Transverse colon (tissue), 4 donors: ENCODE data around the gene GARNL3. TPM values are rescaled to one million over a fixed set of nuclear protein-coding genes. Genes with fewer than 3 reads are reported as not detected.

Source experiments
- DNase-seq: peaks from one replicate; pipeline ENCODE4 v3.0.0-alpha.2; 2019
- H3K27ac ChIP-seq, 4 donors: fragments of 200-600 bp; sonication (generic); 2 replicates each; pipeline ENCODE4 v1.5.1; 2016 to 2018; ENCODE audit warnings: inconsistent platforms in 4 of 4
- H3K27me3 ChIP-seq: fragments of 200-600 bp; sonication (generic); 2 replicates; pipeline ENCODE4 v1.5.1; 2017; ENCODE audit warnings: inconsistent platforms
- H3K36me3 ChIP-seq, 4 donors: fragments of 200-600 bp; sonication (generic); 2 replicates each; pipeline ENCODE4 v1.5.1; 2017 to 2019; ENCODE audit warnings: inconsistent platforms in 4 of 4
- H3K4me1 ChIP-seq, 4 donors: fragments of 200-600 bp; sonication (generic); 2 replicates each; pipeline ENCODE4 v1.5.1; 2017 to 2020; ENCODE audit warnings: inconsistent platforms in 4 of 4
- H3K4me3 ChIP-seq, 4 donors: fragments of 200-600 bp; sonication (generic); 1 replicate in 1 of 4; 2 replicates in 3 of 4; pipeline versions ENCODE4 v1.5.1 to v1.6.1; 2017 to 2019; ENCODE audit warnings: inconsistent platforms in 4 of 4
- H3K9me3 ChIP-seq, 2 donors: fragments of 200-600 bp; sonication (generic); 2 replicates each; pipeline ENCODE4 v1.5.1; 2017 to 2019; ENCODE audit warnings: inconsistent platforms in 2 of 2
- EP300 ChIP-seq: sonication (generic); formaldehyde crosslinking; IDR thresholded peaks from one replicate; pipeline ENCODE4 v1.6.1; 2017; ENCODE audit warnings: antibody characterized with exemption, low read depth
- POLR2A ChIP-seq: fragments of 450-650 bp; IDR thresholded peaks from one replicate; pipeline ENCODE4 v1.6.1; 2016; ENCODE audit warnings: antibody characterized with exemption, mild to moderate bottlenecking, moderate library complexity
- POLR2AphosphoS5 ChIP-seq, 3 donors: sonication (generic); formaldehyde crosslinking; IDR thresholded peaks; one replicate each; pipeline ENCODE4 v1.6.1; 2016; ENCODE audit warnings: antibody characterized with exemption in 3 of 3
- WGBS, 2 donors: methylation state at CpG; one replicate each; pipeline ENCODE4 v1.1.5; 2018; ENCODE audit warnings: low coverage in 1 of 2; 5-methylcytosine and 5-hydroxymethylcytosine counted together
- in situ Hi-C, 4 donors: fragments of 200-750 bp; cut with MboI; loops; one replicate each; pipeline versions ENCODE4 v1.15.0 to v1.15.1; 2017; ENCODE audit warnings: low sequenced_read_pairs in 3 of 4, low pct_ligation_motif_present in 1 of 4, low pct_unique_long_range_greater_than_20kb in 1 of 4
- intact Hi-C: fragments of 100-400 bp; cut with DNase I; formaldehyde crosslinking; loops from one replicate; pipeline ENCODE4 v1.15.1; 2023; ENCODE audit warnings: low total_unique reads
- total RNA-seq, 4 donors: library from RNA; depleted of rRNA; stranded (reverse); fragments of >200 nt; gene quantifications; one replicate each; pipeline ENCODE4 v1.1.0, GENCODE V29; 2016
- TF ChIP-seq, protein P1 (sequence below), 5 experiments: fragments of 200-600 bp in 3 of 5; fragments of 450-650 bp in 2 of 5; sonication (generic) in 3 of 5; IDR thresholded peaks; 1 replicate in 2 of 5; 2 replicates in 3 of 5; pipeline ENCODE4 v1.5.1; 2016 to 2017; ENCODE audit warnings: antibody characterized with exemption in 5 of 5, inconsistent platforms in 3 of 5, mild to moderate bottlenecking in 2 of 5, moderate library complexity in 1 of 5

GARNL3 gene
- total RNA-seq, 4 donors from 2014 or later = 6.0 to 19.5 (median 11.8) TPM

DNA sequence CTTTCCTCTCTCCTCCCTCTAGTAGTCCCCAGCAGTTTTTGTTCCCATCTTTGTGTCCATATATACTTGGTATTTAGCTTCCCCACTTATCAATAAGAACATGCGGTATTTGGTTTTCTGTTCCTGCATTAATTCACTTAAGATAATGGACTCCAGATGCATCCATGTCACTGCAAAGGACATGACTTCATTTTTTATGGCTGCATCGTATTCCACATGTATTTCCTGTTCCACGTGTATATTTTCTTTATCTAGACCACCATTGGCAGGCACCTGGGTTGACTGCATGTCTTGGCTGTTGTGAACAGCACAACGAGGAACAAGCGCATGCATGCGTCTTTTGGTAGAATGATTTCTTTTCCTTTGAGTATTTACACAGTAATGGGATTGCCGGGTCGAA is 165.8 kb downstream of the GARNL3 start:
- Histone ChIP-seq H3K27me3 (no peaks in the 10 kb centered on the region), H3K4me3 (no peak overlapping the region), H3K4me1 (peaks cover 4 to 7% (median 4%) of the 10 kb centered on the region in 4 donors), H3K36me3 (peaks cover 0 to 43% (median 19%) of the 10 kb centered on the region in 4 donors), H3K9me3 (no peaks in the 10 kb centered on the region), H3K27ac (no peak overlapping the region)
- TF ChIP-seq, protein P1, sequence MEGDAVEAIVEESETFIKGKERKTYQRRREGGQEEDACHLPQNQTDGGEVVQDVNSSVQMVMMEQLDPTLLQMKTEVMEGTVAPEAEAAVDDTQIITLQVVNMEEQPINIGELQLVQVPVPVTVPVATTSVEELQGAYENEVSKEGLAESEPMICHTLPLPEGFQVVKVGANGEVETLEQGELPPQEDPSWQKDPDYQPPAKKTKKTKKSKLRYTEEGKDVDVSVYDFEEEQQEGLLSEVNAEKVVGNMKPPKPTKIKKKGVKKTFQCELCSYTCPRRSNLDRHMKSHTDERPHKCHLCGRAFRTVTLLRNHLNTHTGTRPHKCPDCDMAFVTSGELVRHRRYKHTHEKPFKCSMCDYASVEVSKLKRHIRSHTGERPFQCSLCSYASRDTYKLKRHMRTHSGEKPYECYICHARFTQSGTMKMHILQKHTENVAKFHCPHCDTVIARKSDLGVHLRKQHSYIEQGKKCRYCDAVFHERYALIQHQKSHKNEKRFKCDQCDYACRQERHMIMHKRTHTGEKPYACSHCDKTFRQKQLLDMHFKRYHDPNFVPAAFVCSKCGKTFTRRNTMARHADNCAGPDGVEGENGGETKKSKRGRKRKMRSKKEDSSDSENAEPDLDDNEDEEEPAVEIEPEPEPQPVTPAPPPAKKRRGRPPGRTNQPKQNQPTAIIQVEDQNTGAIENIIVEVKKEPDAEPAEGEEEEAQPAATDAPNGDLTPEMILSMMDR (IDR thresholded peaks at IDR 0.05) = no peak
- TF ChIP-seq EP300 (no peak), POLR2A (no peak), POLR2AphosphoS5 (IDR thresholded peaks at IDR 0.05) (no peak)
- 93 to 96% methylated on average over 8 of the region's 8 CpGs for WGBS, 2 donors
- in situ Hi-C loops (no loop called here), intact Hi-C loops (no loop called here)
- DNase-seq = no peak

DNA sequence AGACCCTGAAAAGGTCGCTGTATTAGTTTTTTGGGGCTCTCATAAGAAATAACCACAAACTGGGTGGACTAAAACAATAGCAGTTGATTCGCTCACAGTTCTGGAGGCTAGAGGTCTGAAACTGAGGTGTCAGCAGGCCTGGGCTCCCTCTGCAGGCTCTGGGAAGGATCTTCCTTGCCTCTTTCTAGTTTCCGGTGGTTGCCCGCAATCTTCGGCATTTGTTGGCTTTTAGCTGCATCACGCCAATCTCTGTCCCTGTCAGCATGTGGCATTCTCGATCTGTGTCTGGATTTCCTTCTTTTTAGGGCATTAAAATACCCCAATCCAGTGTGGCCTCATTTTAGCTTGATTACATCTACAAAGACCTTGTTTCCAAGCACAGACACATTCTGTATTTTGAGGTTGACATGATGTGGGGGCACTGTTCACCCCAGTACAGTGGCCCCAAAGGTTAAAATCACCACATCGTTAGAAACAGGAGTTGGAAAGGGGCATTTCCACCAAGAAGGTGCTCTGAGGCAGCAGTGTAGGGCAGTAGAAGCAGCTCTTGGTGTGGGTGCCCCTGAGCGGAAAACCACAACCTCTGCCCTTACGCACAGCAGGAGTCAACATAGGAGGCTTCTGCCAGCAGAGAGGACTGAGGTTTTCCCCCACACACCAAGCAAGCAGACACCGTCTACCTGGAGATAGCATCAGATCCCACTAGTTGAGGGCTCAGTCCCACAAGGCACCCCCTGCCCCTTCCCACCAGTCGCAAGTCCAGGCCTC is 173.1 kb downstream of the GARNL3 start:
- H3K36me3 ChIP-seq = peaks cover 0 to 52% (median 20%) of the 10 kb centered on the region in 4 donors
- no peak for DNase-seq
- no peak overlapping the region for H3K4me3 ChIP-seq
- no peaks in the 10 kb centered on the region for H3K4me1 ChIP-seq
- no peak overlapping the region for H3K27ac ChIP-seq
- TF ChIP-seq EP300 = no peak
- no peak for TF ChIP-seq POLR2A
- no peak for TF ChIP-seq POLR2AphosphoS5 (IDR thresholded peaks at IDR 0.05)
- TF ChIP-seq, protein P1 (IDR thresholded peaks at IDR 0.05) = no peak
- in situ Hi-C loops (no loop called here), intact Hi-C loops (no loop called here)
- no peaks in the 10 kb centered on the region for H3K27me3 ChIP-seq
- 87 to 100% methylated on average over 1 to 12 of the region's 12 CpGs for WGBS, 2 donors
- no peaks in the 10 kb centered on the region for H3K9me3 ChIP-seq

DNA sequence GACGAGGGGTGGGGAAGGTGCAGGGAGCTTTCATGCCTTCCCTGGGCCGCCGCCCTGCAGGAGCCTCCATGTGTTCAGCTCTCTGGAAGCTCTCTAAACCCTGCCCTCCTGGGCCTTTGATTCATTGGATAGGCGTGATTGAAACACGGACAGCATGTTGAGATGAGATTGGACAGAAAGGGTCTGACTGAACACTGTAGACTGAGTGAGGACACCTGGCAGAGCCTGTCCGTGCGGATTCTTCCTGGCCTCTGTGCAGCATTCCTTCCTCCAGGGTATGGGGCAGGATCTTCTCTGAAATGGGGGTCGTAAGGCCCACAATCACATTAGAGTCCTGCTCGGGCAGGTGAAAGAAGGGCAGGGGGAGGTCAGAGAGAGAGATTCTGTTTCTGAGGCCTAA is 173.8 kb downstream of the GARNL3 start:
- Histone ChIP-seq H3K27me3 (no peaks in the 10 kb centered on the region), H3K4me3 (no peak overlapping the region), H3K36me3 (peaks cover 0 to 53% (median 19%) of the 10 kb centered on the region in 4 donors), H3K4me1 (no peaks in the 10 kb centered on the region), H3K9me3 (no peaks in the 10 kb centered on the region), H3K27ac (no peak overlapping the region)
- WGBS, 2 donors = 95% methylated on average over 9 of the region's 9 CpGs; no CpG with 5 or more reads in 1 of the 2 donors
- TF ChIP-seq, protein P1 (IDR thresholded peaks at IDR 0.05) = no peak
- TF ChIP-seq POLR2AphosphoS5 (IDR thresholded peaks at IDR 0.05) (no peak), EP300 (no peak), POLR2A (no peak)
- intact Hi-C loops = no loop called here
- in situ Hi-C loops = no loop called here
- no peak for DNase-seq

Other genes starting within 250 kb of the GARNL3 start
- 10 to 100 TPM; 11.0 to 30.8 (median 13.1) TPM for gene ANGPTL2, start 142.1 kb upstream of the GARNL3 start, total RNA-seq
- gene SLC2A8, start 132.4 kb downstream of the GARNL3 start, total RNA-seq = 10 to 100 TPM in 3 of 4 donors, 1 to 10 TPM in 1; 9.6 to 95.8 (median 29.4) TPM
- 10 to 100 TPM in 3 of 4 donors, 1 to 10 TPM in 1; 9.4 to 12.3 (median 11.3) TPM for gene ZNF79, start 159.6 kb downstream of the GARNL3 start, total RNA-seq
- 1,000 to 10,000 TPM; 1,054 to 2,042 (median 1,540) TPM for gene RPL12, start 186.6 kb downstream of the GARNL3 start, total RNA-seq
- 10 to 100 TPM; 16.2 to 39.2 (median 26.2) TPM for gene LRSAM1, start 186.7 kb downstream of the GARNL3 start, total RNA-seq